Fibroblast of mammary gland (primary cell): ENCODE data around the gene CAMK1D.

ENCODE experiments used
- DNase-seq: peaks from one replicate; pipeline ENCODE4 v3.0.0-alpha.2; 2010; ENCODE audit warnings: low read depth
- H3K4me3 ChIP-seq: 2 replicates; pipeline ENCODE4 v1.5.1; 2011; ENCODE audit warnings: low read depth, mild to moderate bottlenecking, low read length, moderate library complexity; ENCODE audit not compliant: control insufficient read depth
- TF ChIP-seq, protein P1 (sequence below): conservative IDR thresholded peaks from 2 replicates; pipeline ENCODE4 v1.5.1; 2011; ENCODE audit warnings: low read depth, low read length, inconsistent platforms; ENCODE audit not compliant: control insufficient read depth, insufficient read depth

The CAMK1D gene

GRCh38 chr10:12834116-12834665 lies 484.8 kb downstream of the CAMK1D start:
- TF ChIP-seq, protein P1, sequence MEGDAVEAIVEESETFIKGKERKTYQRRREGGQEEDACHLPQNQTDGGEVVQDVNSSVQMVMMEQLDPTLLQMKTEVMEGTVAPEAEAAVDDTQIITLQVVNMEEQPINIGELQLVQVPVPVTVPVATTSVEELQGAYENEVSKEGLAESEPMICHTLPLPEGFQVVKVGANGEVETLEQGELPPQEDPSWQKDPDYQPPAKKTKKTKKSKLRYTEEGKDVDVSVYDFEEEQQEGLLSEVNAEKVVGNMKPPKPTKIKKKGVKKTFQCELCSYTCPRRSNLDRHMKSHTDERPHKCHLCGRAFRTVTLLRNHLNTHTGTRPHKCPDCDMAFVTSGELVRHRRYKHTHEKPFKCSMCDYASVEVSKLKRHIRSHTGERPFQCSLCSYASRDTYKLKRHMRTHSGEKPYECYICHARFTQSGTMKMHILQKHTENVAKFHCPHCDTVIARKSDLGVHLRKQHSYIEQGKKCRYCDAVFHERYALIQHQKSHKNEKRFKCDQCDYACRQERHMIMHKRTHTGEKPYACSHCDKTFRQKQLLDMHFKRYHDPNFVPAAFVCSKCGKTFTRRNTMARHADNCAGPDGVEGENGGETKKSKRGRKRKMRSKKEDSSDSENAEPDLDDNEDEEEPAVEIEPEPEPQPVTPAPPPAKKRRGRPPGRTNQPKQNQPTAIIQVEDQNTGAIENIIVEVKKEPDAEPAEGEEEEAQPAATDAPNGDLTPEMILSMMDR, result no peak
- H3K4me3 ChIP-seq, result no peak overlapping the region
- DNase-seq, result no peak

DNA sequence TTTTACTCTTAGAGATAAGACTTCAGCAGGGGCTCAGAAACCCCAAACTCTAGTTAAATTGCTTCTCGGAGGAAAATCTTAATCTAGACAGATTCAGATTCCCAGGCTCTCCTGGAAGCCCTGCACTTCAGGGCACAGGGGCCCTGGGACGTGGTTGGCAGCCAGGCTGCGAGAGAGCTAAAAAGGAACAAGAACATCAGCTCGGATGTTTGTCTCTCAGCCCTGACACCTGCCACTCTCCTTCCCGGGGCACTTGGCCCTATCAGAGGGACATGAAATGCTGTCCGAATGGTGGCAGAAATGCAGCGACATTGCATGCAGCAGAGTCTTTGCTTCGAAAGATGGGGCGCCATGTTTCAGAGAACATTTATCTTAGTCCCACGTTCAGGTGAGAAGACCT lies 485.4 kb downstream of the CAMK1D start:
- H3K4me3 ChIP-seq, result no peak overlapping the region
- DNase-seq, result no peak
- TF ChIP-seq, protein P1, result no peak

- TF ChIP-seq, protein P1, result no peak
- peak; percentile 85 for DNase-seq
- no peak overlapping the region for H3K4me3 ChIP-seq
These were observed 486.4 kb downstream of the CAMK1D start for GRCh38 chr10:12835709-12836108.

DNA sequence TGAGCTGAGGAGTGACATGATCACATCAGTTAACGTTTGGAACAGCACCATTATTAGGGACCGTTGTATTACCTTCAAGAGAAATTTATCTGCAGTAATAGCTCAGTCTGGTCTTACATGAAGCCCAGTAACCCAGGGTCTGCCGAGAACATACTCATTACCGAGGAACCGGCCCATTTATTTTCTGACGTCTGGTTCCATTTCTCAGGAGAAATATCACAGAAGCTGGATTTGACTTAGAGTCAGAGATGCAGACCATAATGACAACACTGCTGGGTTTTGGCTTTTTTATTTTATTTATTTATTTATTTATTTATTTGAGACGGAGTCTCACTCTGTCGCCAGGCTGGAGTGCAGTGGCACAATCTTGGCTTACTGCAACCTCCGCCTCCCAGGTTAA lies 489.0 kb downstream of the CAMK1D start:
- no peak overlapping the region for H3K4me3 ChIP-seq
- TF ChIP-seq, protein P1, result no peak
- DNase-seq, result no peak

- no peak for DNase-seq
- TF ChIP-seq, protein P1, result no peak
- no peak overlapping the region for H3K4me3 ChIP-seq
These were observed 489.9 kb downstream of the CAMK1D start for GRCh38 chr10:12838995-12839927.

GRCh38 chr10:12839941-12840611 lies 490.7 kb downstream of the CAMK1D start:
- peak; percentile 7 for DNase-seq
- no peak overlapping the region for H3K4me3 ChIP-seq
- TF ChIP-seq, protein P1, result no peak
